NCI-H774 (cell line): ENCODE results near the gene ARFGAP3.
"Not testable (repeated sequence)": the region's sequence is repeated elsewhere in the genome, so short reads cannot be mapped to it uniquely, and the experiment has no call there.

Experiments used
- DNase-seq: peaks from one replicate; lab custom pipeline; 2025; lab: John Stamatoyannopoulos, UW

ARFGAP3 gene

GRCh38 chr22:42794551-42795510 lies 62.2 kb downstream of the ARFGAP3 start:
- DNase-seq, result no peak

- no peak for DNase-seq
These were observed 63.1 kb downstream of the ARFGAP3 start for GRCh38 chr22:42793848-42794405.

- DNase-seq, result no peak
These were observed 63.9 kb downstream of the ARFGAP3 start for GRCh38 chr22:42792909-42793847.

GRCh38 chr22:42792453-42792908 lies 64.6 kb downstream of the ARFGAP3 start:
- no peak for DNase-seq

DNA sequence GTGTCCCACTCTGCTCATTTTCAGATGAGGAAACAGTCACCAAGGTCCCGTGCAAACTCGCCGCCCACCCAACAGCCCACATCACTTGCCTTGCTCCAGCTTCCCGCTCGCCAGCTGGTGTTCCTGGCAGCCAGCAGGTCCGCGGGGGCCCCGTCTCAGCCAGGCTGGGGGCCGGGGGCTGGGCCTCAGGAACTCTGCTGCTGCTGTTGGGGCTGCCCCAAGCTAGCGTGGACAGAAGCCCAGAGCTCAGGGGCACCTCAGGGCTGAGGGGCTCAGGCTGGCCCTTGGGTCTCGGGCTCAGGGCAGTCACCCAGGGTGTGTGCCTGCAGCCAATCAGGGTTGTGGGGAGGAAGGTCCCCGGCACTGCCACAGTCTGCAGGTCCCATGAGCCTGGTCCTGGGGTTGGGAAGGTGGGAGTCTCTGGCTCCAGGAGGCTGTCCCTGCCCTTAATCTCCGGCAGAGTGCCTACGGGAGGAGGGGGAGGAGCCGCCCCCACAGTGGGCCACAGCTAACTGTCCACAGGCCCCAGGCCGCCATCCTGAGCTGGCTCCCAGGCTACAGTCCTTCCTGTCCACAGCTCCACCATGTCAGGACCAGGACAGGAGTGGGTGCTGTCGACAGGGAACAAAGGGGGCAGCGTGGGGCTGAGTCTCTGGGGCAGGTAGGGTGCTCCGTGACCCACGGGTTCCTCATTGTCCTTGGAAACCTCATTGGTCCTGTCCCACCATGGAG lies 65.2 kb downstream of the ARFGAP3 start:
- DNase-seq, result no peak

DNA sequence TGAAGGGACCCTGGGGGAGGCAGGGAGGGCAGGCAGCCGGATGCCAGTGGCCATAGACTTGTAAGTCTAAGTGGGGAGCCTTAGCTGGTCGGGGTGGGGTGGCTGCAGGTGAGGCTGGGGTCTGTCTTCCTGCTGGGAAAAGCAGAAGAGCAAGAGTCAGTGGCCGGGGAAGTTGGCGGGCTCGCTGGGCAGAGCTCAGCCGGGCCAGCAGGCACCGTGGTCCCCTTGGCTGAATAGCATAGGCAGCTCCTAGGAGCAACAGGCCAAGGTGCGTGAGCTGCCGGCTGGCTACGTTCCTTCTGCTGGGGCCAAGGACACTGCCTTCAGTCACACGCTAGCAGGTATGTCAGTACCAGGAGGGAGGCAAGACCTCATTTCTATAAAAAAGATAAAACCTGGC lies 68.6 kb downstream of the ARFGAP3 start:
- no peak for DNase-seq

DNA sequence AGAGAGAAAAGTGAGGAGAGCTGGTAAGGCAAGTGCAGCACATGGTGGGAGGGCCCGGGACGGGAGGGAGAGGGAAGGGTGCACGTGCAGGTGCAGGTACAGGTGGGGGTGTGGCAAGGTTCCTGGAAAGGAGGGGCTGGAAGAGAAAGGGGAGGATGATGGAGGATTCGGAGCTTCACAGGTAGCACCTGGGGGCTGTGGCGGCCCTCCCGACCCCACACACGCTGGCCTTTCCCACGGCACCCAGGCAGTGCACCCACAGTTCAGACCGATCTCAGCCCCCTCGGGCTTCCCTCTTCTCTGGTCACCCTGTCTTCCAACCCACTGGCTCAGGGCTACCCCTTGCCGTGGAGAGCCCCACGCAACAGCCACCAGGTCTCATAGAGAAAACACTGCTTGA lies 69.1 kb downstream of the ARFGAP3 start:
- no peak for DNase-seq

- no peak for DNase-seq
These were observed 69.7 kb downstream of the ARFGAP3 start for GRCh38 chr22:42787357-42787736.

GRCh38 chr22:42786606-42787356 lies 70.3 kb downstream of the ARFGAP3 start:
- no peak for DNase-seq

- DNase-seq, result no peak
These were observed 71.2 kb downstream of the ARFGAP3 start for GRCh38 chr22:42785706-42786499.

- not testable (repeated sequence) for DNase-seq
These were observed 74.8 kb downstream of the ARFGAP3 start for GRCh38 chr22:42782306-42782705.

DNA sequence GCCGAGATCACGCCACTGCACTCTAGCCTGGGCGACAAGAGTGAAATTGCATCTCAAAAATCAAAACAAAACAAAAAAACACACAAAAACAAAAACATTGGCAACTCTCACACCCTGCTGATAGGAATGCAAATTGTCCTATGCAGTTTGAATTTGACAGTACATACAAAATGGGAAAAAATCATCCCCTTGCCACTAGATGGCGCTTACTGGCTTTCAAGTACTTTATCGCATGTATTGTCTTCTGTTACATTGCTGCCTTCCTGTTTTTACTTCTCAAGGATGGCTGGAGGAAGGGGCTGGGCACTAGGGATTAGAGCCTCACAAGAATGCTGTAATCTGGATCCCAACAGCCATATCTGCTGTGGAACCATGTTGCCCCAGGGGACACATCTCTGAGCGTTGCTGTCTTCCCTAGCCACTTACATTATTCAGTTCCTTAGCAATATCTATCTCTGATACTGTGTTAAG lies 77.0 kb downstream of the ARFGAP3 start:
- DNase-seq, result peak; percentile 6

GRCh38 chr22:42777126-42777525 lies 79.9 kb downstream of the ARFGAP3 start:
- no peak for DNase-seq

DNA sequence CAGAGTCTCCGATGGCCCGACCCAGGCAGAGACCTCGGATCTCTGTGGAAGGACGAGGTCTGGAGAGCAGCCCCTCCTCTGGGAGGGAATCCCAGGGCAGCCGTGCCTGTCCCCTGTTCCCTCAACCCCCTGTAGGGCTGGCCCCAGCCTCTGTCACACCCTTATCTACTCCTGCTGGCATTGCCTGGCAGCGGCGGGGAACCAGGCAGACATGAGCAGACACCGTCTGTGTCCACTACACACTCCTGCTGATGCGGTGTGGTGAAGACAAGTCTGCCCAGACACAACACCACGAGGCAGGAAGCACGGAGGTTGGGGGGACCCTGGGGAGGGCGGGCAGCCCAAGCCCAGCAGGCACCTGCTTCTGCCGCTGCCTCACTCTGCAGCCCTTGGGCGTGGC lies 83.9 kb downstream of the ARFGAP3 start:
- DNase-seq, result no peak

GRCh38 chr22:42772647-42773046 lies 84.4 kb downstream of the ARFGAP3 start:
- DNase-seq, result no peak

- no peak for DNase-seq
These were observed 86.0 kb downstream of the ARFGAP3 start for GRCh38 chr22:42770941-42771647.

DNA sequence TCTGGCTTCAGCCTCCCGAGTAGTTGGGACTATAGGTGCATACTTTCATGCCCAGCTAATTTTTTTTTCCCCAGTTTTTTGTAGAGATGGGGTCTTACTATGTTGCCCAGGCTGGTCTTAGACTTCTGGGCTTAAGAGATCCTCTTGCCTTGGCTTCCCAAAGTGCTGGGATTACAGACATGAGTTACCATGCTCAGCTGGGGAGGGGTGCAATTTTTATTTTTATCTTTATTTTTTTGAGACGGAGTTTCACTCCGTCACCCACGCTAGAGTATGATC lies 86.7 kb downstream of the ARFGAP3 start:
- DNase-seq, result no peak

GRCh38 chr22:42769574-42770447 lies 87.3 kb downstream of the ARFGAP3 start:
- no peak for DNase-seq

DNA sequence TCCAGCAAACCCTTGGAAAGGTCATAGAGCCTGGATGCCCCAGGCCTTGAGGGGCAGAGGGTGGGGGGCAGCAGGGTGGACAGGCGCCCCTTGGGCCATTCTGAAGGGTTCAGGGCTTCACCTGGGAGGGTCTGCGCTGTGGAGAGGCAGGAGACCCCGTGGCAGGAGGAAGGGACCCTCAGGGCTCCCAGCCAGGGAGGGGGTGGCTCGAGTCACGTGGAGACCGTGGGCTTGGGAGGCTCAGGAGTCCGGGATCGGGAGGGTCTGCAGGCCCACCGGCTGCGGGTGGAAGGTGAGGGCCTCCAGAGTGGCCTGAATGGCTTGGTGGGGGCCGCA lies 87.9 kb downstream of the ARFGAP3 start:
- DNase-seq, result no peak
